Ecto neural progenitor cell (in vitro differentiated cells): Measurements from ENCODE around the gene FGFR2.
A peak's percentile ranks its signal among the peaks of the same experiment; 100 is the strongest.

Experiments used
- DNase-seq: peaks from one replicate; pipeline ENCODE4 v3.0.0-alpha.2; 2018; ENCODE audit warnings: low spot score

Gene FGFR2

GRCh38 chr10:121598263-121599249, at the start of gene FGFR2:
FGFR2 (minus strand) TSS chr10:121598444; CDS start chr10:121593817, 4,627 bp downstream.
- DNase-seq, result peak; percentile 96

GRCh38 chr10:121647401-121647800, 49.2 kb upstream of the FGFR2 start:
- DNase-seq, result no peak

- DNase-seq, result no peak
These were observed 47.5 kb upstream of the FGFR2 start for GRCh38 chr10:121645696-121646095.

GRCh38 chr10:121644501-121644900, 46.3 kb upstream of the FGFR2 start:
- DNase-seq, result no peak

DNA sequence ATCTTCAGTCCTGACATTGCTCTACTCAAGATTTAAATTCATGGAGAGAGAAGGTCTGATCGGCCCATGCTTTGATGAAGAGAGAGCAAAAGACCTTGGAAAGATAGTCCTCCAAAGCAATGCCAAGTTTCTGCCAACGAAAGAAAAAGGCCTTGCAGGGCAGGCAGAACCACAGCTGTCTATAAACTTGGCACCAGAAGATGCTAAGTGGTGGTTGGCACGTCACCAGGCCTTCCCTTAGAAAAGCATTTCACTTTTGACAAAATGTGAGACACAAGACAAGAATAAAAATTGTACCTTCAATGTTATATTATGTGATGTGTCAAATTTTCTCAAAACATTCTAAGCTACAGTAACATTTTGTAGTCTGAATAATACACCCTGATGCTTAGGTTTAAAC, 42.0 kb upstream of the FGFR2 start:
- no peak for DNase-seq

DNA sequence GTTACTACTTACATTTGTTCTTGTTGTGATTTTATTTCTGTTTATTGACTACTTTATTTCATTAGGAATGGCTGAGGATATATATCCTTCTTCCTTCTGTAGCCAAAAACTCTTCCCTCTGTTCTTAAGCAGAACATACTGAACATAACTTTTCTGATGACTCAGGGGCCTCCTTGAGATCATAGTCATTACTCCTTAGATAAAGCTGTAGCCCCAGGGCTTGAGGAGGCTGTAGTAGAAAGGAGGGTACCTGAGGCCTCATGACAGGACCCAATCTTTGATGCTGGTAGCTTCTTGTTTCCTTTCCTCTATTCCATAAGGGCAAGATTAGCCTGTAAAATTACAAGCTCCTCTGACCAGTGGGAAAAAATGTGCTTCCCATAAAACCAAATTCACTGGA, 41.2 kb upstream of the FGFR2 start:
- DNase-seq, result no peak

GRCh38 chr10:121637437-121637836, 39.2 kb upstream of the FGFR2 start:
- DNase-seq, result no peak

GRCh38 chr10:121633056-121633455, 34.8 kb upstream of the FGFR2 start:
- DNase-seq, result no peak

GRCh38 chr10:121631365-121632029, 33.3 kb upstream of the FGFR2 start:
- no peak for DNase-seq

GRCh38 chr10:121628859-121629258, 30.6 kb upstream of the FGFR2 start:
- DNase-seq, result no peak

DNA sequence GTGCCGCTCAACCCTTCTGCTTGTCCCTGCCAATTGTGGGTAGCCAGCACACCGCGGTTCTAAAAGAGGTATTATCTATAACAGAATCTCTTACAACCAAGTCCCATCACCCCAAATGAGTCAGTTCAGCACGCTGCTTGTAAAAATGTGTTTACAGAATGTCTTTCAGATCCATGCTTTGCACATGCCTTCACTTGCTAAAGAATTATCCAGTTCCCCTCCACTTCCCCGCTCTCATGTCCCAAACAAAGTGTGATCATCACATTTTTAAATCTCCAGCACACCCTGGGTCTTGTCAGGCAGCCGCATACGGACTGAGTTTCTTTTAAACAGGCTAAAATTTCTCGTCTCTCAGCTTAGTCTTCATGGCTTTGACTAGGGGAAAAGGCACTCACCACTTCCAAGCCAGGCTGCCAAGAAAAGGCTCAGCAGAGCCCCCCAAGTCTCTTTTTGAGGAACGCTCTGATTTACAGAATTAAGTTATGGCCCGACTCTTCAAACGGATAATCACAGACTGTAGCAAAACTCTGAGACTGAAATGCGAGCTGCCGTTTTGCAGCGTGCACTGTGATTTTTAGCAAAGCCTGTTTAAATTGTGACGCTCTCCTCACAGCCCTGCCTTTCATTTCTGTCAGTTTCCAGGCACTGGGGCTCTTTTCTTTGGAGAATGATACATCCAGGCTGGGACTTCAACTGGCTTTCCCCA, 29.8 kb upstream of the FGFR2 start:
- no peak for DNase-seq

- no peak for DNase-seq
These were observed 26.7 kb upstream of the FGFR2 start for GRCh38 chr10:121624836-121625486.

DNA sequence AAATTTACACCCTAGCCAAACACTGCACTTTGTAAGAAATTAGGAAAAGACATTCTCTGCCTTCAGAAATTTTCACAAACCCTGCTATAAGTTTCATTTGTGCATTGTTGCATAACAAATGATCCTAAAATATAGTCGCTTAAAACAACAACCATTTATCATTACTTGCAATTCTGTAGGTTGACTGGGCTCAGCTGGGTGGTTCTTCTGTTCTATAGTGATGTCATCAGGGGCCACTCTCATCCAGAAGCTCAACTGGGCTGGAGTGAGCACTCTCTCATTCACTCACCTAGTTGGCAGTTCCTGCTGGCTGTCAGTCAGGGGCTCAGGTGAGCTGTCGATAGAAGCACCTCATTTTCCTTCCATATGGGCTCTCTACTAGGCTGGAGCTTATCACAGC, 20.7 kb upstream of the FGFR2 start:
- DNase-seq, result no peak

DNA sequence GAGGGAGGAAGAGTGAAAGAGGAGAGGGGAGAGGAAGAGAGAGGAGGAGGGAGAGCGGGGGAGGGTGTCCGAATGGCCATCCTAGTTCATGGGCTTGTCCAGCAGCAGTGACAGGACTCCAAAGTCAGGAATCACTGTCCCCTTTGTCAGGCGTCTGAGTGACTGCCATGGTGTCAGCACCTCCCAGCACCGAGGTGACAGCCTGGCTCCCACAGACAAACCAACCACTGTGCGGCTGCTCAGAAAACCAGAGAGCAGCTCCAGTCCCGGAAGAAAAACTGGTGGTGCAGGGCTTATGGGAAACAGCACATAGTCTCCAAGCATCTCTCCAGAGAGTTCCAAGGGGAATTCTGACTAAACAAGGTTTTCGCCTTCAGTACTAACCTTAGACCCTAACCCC, 18.9 kb upstream of the FGFR2 start:
- DNase-seq, result no peak

GRCh38 chr10:121616291-121616690, 18.0 kb upstream of the FGFR2 start:
- no peak for DNase-seq

- no peak for DNase-seq
These were observed 17.6 kb upstream of the FGFR2 start for GRCh38 chr10:121615836-121616235.

DNA sequence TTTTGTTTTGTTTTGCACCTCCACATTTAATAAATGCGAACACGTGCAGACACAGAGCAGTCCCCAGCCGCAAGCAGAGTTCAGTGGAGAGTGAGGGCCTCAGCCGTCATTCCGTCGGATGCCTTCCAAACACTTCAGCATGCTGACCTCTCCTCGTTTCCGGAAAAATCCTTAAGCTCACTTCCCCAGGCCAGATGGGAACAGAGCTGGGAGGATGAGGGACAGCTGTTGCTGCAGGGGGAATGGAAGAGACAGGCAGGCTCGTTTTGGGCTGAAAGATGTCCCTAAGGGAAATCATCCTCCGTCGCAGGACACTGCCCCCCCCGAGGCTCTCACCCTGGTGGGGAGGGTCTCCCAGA, 17.2 kb upstream of the FGFR2 start:
- no peak for DNase-seq

GRCh38 chr10:121614613-121615434, 16.6 kb upstream of the FGFR2 start:
- no peak for DNase-seq

DNA sequence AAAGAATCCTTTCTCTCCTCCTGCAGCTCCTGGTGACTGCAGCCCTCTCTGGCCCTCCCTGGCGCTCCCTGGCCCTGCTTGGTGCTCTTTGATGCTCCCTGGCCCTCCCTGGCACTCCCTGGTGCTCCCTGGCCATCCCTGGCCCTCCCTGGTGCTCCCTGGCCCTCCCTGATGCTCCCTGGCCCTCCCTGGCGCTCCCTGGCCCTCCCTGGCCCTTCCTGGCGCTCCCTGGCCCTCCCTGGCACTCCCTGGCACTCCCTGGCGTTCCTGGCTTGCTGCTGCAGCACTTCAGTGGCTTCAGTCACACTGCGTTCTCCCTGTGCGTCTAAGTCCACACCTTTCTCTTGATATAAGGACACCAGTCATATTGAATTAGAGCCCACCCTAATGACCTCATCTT, 15.2 kb upstream of the FGFR2 start:
- DNase-seq, result no peak

- DNase-seq, result no peak
These were observed 13.3 kb upstream of the FGFR2 start for GRCh38 chr10:121611393-121612159.
